Osteoblast (primary cell): ENCODE data around the gene ZNF823. TPM values are rescaled to one million over a fixed set of nuclear protein-coding genes. Genes with fewer than 3 reads are reported as not detected.

Experiments used
- DNase-seq: peaks from one replicate; pipeline ENCODE4 v3.0.0; 2011; ENCODE audit warnings: low spot score, mixed read lengths; ENCODE audit not compliant: insufficient read length; ENCODE audit errors: missing footprints
- H2AFZ ChIP-seq: 2 replicates; pipeline ENCODE4 v1.6.0; 2011; ENCODE audit warnings: mild to moderate bottlenecking, low read length
- H3K27ac ChIP-seq: 2 replicates; pipeline ENCODE4 v1.5.1; 2011; ENCODE audit warnings: mild to moderate bottlenecking, low read depth, low read length, moderate library complexity
- H3K27me3 ChIP-seq: 2 replicates; pipeline ENCODE4 v1.6.0; 2012; ENCODE audit warnings: mild to moderate bottlenecking, control low read depth, inconsistent platforms, low read length, moderate library complexity; ENCODE audit not compliant: insufficient read depth
- H3K36me3 ChIP-seq: 2 replicates; pipeline ENCODE4 v1.5.1; 2011; ENCODE audit warnings: mild to moderate bottlenecking, low read length, control low read depth, moderate library complexity; ENCODE audit not compliant: insufficient read depth
- H3K4me1 ChIP-seq: 2 replicates; pipeline ENCODE4 v1.5.1; 2011; ENCODE audit warnings: mild to moderate bottlenecking, low read length, control low read depth, moderate library complexity; ENCODE audit not compliant: insufficient read depth
- H3K4me2 ChIP-seq: 2 replicates; pipeline ENCODE4 v1.6.0; 2011; ENCODE audit warnings: mild to moderate bottlenecking, low read length; ENCODE audit not compliant: insufficient read depth
- H3K4me3 ChIP-seq: fragments of 200-600 bp; sonication (generic); 3 replicates; pipeline ENCODE4 v1.5.1; 2012; ENCODE audit warnings: mild to moderate bottlenecking, low read length, inconsistent platforms; ENCODE audit not compliant: insufficient read depth
- H3K79me2 ChIP-seq: 2 replicates; pipeline ENCODE4 v1.6.0; 2012; ENCODE audit warnings: mild to moderate bottlenecking, low read length, control low read depth, inconsistent platforms; ENCODE audit not compliant: insufficient read depth
- H3K9me3 ChIP-seq: 2 replicates; pipeline ENCODE4 v1.5.1; 2011; ENCODE audit warnings: low read depth, low read length, control low read depth
- H4K20me1 ChIP-seq: 2 replicates; pipeline ENCODE4 v1.6.0; 2012; ENCODE audit warnings: mild to moderate bottlenecking, low read length, control low read depth; ENCODE audit not compliant: insufficient read depth
- CTCF ChIP-seq: IDR thresholded peaks from 2 replicates; pipeline ENCODE4 v1.5.1; 2011; ENCODE audit warnings: mild to moderate bottlenecking, low read depth, low read length, moderate library complexity; ENCODE audit errors: extremely low read depth
- total RNA-seq: library from RNA; depleted of rRNA; stranded (reverse); fragments of >200 nt; gene quantifications from 2 replicates; pipeline ENCODE4 v1.2.3, GENCODE V29; 2012

The ZNF823 gene
- total RNA-seq, 1 donor = 6.2 TPM

DNA sequence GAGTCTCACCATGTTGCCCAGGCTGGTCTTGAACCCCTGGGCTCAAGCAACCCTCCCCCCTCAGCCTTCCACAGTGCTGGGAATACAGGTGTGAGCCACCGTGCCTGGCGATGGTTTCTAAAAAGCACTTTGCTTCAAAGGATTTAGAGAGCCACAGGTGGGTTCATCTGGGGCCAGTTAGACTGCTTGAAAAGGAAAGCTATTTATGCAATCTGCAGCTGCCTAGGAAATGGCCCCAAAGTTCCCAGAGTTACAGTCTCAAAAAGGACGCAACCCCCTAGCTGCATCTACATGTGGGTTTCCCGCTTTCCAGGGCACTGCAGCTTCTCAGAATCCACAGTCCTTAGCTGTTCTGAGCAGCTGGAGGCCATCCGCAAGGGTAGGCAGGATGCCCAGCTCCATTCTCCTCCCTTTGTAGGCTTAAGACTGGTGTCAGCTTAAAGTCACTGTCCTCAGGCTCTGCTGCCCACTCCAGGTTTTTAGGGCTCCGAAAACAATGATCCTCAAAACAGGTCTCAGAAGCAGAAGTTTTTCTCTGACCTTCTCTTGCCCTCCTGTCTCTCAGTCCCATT lies 41.4 kb downstream of the ZNF823 start:
- H3K9me3 ChIP-seq = no peaks in the 10 kb centered on the region
- TF ChIP-seq CTCF = no peak
- H3K4me1 ChIP-seq = peaks cover 5% of the 10 kb centered on the region
- no peak for DNase-seq
- no peaks in the 10 kb centered on the region for H3K79me2 ChIP-seq
- no peaks in the 10 kb centered on the region for H3K36me3 ChIP-seq
- no peaks in the 10 kb centered on the region for H4K20me1 ChIP-seq
- H3K4me3 ChIP-seq = no peak overlapping the region
- no peak overlapping the region for H3K27ac ChIP-seq
- H3K4me2 ChIP-seq = no peak overlapping the region
- no peak overlapping the region for H2AFZ ChIP-seq
- H3K27me3 ChIP-seq = no peaks in the 10 kb centered on the region

GRCh38 chr19:11694533-11695439 lies 44.0 kb downstream of the ZNF823 start:
- Histone ChIP-seq H3K79me2 (no peaks in the 10 kb centered on the region), H3K27ac (peak overlapping the region; percentile 45), H3K4me2 (peak overlapping the region; percentile 81), H3K4me3 (peak overlapping the region; percentile 87), H4K20me1 (no peaks in the 10 kb centered on the region), H3K27me3 (no peaks in the 10 kb centered on the region), H3K36me3 (no peaks in the 10 kb centered on the region), H3K4me1 (peaks cover 5% of the 10 kb centered on the region), H3K9me3 (no peaks in the 10 kb centered on the region), H2AFZ (peak overlapping the region; percentile 92)
- peak; percentile 97 for DNase-seq
- no peak for TF ChIP-seq CTCF

- Histone ChIP-seq H3K36me3 (no peaks in the 10 kb centered on the region), H2AFZ (peak overlapping the region; percentile 92), H3K4me2 (peak overlapping the region; percentile 81), H3K27ac (peak overlapping the region; percentile 45), H3K9me3 (no peaks in the 10 kb centered on the region), H3K79me2 (no peaks in the 10 kb centered on the region), H3K4me1 (peaks cover 5% of the 10 kb centered on the region), H3K4me3 (peak overlapping the region; percentile 87), H4K20me1 (no peaks in the 10 kb centered on the region), H3K27me3 (no peaks in the 10 kb centered on the region)
- no peak for DNase-seq
- TF ChIP-seq CTCF = no peak
Measured at GRCh38 chr19:11693505-11694499, 44.9 kb downstream of the ZNF823 start.
